Gastrocnemius medialis (tissue), 4 donors: ENCODE data around the gene ZEB2.

Experiments used
- CTCF ChIP-seq, 5 experiments: fragments of 450-650 bp in 3 of 5; fragments of 200-600 bp in 2 of 5; sonication (generic) in 2 of 5; IDR thresholded peaks in 4 of 5; conservative IDR thresholded peaks in 1 of 5; 1 replicate in 4 of 5; 2 replicates in 1 of 5; pipeline ENCODE4 v1.5.1; 2016 to 2019; ENCODE audit warnings: antibody characterized with exemption in 5 of 5, mild to moderate bottlenecking in 3 of 5, moderate library complexity in 3 of 5
- POLR2A ChIP-seq, 2 donors: fragments of 450-650 bp; IDR thresholded peaks; one replicate each; pipeline ENCODE4 v1.6.1; 2017; ENCODE audit warnings: antibody characterized with exemption in 2 of 2, mild to moderate bottlenecking in 2 of 2, moderate library complexity in 2 of 2

- TF ChIP-seq POLR2A (IDR thresholded peaks at IDR 0.05) (no peak), CTCF (IDR thresholded peaks at IDR 0.05 in 4 of 5, conservative IDR thresholded peaks at IDR 0.05 in 1 of 5) (no peak)
These were observed 60.0 kb downstream of the ZEB2 start for GRCh38 chr2:144459937-144460336.
